D341Med (cell line): ENCODE measurements around the gene RTN4RL2.

Experiments used
- DNase-seq: peaks from one replicate; pipeline ENCODE4 v3.0.0; 2012; ENCODE audit warnings: low spot score

The RTN4RL2 gene

DNA sequence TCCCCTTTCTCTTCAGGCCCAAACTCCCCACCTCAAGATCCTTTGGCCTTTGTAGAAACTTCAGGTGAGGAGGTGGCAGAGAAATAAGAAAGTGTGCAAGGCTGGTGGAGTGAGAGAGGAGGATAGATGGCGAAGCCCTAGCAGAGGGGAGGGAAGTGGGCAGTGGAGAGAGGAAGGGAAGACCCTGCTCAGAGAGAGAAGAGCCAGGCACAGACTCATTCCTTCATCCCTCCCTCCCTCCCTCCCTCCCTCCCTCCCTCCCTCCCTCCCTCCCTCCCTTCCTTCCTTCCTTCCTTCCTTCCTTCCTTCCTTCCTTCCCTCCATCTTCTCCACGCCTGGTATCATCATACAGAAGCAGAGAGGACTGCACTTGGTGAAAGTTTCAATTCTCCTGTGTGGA, 21.0 kb downstream of the RTN4RL2 start:
- DNase-seq, result no peak

- no peak for DNase-seq
Measured at GRCh38 chr11:57481915-57482781, 21.8 kb downstream of the RTN4RL2 start.

- peak; percentile 96 for DNase-seq
Measured at GRCh38 chr11:57482782-57483561, 22.6 kb downstream of the RTN4RL2 start.

DNA sequence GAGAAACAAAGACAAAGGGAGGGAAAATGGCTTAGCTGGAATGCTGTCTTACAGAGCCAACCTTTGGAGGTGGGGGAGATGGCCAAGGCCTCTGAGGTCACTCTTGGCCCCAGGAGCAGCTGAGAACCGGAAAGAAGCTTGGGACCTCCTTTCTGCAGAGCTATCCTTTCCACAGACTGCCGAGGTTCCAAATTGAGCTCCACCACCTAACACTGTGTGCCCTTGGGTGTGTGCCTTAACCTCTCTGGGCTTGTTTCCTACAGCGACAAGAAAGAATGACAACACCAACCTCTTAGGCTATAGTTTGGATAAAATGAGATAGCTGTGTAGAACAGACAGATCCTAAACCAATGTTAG, 23.2 kb downstream of the RTN4RL2 start:
- no peak for DNase-seq

DNA sequence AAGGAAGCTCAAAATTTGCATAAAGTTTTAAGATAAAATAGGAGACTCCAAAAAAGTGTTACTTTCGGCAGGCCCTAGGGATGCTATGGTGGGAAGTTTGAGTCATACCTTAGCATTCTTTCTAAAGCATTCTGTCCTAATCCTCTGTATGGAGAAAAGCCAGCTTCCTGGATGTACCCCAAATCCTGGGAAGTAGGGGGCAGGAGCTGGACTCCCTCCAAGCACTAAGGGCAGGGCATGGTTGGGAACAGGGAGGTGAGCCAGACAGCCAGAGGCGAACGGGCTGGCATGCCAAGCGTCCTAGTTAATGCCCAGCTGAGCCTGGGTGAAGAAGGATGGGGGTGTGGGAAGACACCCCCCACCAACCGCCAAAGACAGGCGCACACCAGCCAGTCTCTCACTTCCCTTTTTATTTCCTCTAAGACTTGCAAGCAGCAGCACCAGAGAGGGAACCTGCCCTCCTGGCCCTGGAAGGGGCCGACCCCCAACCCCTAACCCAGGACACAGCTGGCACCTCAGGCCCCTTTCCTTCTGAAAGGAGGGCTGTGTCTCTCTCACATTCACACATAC, 23.9 kb downstream of the RTN4RL2 start:
- no peak for DNase-seq

- no peak for DNase-seq
Measured at GRCh38 chr11:57485217-57485990, 25.1 kb downstream of the RTN4RL2 start.

DNA sequence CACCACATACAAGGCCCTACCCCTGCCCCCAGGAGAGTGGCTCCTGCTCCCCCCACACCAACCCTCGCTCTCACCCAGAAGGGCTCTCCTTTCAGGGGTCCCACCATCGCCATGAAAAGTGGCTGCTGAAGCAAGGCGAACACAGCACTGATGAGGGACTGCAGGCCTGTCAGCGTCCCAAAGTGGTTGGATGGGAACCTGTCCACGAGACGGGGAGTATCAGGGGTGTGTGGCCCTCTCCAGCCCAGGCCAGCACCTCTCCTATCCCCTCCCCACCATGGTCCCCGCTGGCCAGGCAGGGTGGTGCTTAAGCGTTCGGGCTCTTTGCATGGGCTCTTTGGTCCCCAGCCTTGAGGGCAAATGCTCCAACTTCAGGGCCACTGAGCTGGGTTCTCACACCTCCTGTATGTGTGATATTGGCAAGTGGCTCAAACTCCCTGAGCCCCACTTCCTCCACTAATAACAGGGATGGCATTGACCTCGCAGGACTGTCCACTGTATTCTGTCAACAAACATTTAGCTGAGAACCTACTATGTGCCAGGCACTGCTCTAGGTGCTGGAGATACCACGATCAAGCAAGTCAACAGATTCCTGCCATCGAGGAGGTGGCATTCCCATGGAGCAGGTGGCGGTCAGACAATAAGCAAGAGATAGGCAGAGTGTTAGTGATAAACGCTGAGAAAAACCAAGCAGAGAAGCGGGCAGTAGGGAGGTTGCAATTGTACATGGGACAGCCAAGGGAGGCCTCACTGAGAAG, 26.9 kb downstream of the RTN4RL2 start:
- DNase-seq, result no peak

DNA sequence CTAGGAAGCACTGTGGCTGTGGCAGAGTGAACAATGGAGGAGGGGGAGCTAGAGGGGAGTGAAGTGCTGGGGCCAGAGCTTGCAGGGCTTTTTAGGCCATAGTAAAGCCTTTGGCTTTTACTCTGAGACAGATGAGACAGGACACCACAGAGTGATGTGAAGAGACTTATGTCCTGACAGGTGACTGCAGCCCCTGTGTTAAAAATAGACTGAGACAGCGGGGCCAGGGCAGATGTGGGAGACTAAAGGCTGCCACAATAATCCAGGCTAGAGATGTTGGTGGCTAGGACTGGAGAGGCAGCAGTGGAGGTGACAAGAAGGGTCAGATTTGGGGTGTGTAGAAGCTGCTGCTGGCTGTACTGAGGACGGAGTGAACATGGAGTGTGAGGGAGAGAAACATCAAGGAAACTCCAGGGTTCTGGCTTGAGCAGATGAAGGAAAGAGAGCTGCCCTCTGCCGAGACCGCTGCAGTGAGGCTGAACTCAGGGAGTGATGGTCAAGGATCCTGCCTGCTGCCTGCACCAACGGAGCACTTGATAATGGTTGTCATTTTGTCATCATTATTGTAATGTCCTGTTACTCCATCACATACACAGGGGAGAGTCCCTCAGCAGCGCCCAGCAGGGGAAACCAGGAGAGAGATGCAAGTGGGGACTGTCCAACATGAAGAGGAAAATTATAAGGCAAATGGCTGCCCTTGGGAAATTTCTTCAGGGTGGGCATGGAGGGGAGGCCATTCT, 27.8 kb downstream of the RTN4RL2 start:
- no peak for DNase-seq

DNA sequence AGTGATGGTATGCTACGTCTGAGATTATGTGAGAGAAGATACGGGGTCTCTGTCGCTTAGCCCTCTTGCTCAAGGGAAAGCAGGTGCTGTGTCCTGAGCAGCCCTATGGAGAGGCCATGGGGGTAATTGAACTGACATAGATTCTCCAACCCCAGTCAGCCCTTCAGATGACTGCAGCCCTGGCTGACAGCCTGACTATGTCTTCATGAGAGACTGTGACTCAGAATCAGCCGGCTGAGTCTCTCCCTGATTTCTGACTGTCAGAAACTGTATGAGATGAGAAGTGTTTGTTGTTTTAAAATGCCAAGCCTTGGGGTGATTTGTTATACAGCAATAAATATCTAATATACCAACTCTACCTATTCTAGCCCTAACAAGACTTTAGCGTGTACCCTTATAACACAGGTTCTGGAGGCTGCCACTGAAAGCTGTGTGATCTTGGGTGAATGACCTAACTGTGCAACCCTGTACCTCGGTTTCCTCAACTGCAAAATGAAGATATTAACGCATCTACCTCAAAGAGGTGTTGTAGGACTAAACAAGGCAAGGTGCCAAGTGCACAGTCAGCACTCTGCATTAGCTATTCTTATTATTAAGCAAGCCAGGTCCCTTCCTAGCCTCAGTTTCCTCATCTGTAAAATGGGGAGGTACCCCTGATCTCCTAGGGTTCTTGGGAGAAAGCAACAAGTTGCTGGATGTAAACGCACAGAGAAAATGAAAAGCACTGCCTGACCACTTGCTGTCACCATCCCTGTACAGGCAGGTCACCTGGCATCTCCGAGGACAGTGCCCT, 30.3 kb downstream of the RTN4RL2 start:
- no peak for DNase-seq

DNA sequence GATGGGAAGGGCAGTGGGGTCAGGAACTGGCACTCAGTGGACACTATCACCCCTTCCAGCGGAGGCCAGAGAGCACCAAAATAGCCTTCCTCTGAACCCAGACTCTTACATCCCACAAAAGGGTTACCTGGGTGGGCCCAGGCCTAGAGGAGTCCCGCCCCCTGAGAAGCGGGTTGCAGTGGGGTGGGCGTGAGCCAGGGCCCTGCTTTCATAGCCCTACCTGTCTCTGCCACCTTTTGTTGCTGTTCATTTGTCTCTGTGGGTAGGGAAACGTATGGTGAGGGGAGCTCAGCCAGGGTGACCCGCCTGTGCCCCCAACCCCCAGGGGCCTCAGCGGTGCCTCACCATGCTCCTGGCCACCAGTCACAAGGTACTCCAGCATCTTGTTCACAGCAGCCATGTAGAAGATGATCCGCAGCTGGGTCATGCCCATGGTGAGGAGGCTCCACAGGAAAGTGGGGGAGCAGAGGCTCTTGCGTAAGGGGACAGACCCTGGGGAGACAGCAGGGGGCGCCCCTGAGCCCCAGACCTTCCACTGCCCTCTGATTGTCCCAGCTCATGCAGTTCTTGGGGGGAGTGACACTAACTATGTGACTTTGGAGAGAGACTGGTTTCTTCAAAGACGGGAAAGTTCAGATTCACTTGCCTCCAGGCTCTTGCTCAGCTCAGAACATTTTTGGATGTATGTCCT, 31.2 kb downstream of the RTN4RL2 start:
- peak; percentile 70 for DNase-seq

DNA sequence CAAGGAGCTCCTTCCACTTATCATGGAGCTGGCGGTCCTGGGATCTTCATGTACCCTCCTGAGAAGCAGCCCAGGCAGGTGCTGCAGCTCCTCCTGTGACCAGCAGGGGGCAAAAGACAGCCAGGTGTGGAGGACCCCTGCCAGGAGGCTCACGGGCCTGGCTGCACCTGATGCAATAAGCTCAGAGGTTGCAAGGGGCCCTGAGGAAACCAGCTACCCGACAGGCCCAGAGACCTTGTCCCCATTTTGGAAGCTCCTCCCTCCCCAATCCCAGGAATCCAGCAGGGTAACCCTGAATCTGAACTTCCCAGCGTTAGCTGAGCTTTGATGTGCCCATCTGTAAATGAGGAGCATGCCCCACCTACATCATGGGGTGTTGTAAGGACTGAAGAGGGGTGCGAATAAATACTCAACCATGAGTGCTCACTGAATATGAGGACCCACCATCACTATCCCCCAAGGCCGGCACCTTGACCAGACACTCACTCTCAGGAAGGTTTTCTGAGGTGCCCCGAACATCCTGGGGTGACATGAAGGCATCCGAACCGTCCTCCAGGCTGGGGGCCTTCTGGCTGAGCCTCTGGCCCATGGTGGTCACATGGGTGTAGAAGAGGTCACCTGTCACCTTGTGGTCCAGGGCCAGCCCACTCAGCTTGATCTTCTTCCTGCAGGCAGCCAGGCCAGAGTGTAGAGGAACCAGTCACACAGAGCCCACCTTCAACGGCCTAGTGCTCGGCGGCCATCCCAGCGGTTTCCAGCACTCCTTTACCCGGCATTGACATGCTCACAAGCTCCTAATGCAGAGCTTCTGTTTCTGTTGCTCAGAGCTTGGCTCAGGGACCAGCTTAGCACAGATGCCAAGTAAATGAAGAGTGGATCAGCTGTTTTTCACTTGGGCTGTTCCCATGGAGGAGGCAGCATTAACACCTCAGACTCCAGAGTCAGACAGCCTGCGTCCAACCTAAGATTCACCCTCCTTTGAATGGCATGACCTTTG, 33.5 kb downstream of the RTN4RL2 start:
- DNase-seq, result peak; percentile 79

- no peak for DNase-seq
Measured at GRCh38 chr11:57496109-57496820, 35.9 kb downstream of the RTN4RL2 start.

DNA sequence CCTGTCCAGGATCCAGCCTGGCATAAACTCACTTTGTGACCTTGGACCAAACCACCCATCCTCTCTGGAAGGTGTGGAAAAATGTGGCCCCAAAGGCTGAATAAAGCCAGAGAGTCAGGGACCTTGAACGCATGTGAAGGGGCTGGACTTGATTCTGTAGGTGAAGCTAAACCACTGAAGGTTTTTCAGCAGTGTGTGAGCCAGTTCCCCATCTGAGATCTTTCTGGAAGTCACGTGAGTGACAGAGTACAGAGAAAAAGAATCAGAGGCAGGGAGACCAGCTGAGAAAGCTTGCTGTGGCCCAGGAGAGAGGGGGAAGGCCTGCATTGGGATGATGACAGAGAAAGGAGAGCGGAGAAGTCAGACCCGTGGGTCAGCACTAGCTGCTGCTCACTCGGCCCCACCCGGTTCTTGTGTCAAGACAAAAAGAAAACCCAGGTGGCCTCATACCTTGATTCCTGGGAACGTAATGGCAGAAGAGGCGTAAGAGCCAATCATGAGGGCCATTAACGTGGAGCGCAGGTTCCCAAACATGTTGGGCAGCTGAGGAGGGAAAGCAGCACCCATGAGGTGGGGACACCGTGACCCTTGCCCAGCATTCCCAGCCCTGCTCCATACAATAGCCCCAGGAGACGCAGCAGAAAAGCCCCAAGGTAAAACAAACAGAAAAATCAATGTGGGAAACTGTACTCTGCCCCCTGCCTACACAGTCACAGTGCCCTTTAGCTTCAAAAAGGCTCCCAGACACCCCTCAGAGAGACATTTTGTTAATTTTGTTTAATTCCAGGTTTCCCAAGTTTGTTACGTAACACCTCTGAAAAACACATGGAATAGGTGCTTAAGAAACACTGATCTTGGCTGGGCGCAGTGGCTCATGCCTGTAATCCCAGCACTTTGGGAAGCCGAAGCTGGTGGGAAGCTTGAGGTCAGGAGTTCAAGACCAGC, 37.2 kb downstream of the RTN4RL2 start:
- no peak for DNase-seq

- DNase-seq, result no peak
Measured at GRCh38 chr11:57498540-57498939, 38.2 kb downstream of the RTN4RL2 start.

DNA sequence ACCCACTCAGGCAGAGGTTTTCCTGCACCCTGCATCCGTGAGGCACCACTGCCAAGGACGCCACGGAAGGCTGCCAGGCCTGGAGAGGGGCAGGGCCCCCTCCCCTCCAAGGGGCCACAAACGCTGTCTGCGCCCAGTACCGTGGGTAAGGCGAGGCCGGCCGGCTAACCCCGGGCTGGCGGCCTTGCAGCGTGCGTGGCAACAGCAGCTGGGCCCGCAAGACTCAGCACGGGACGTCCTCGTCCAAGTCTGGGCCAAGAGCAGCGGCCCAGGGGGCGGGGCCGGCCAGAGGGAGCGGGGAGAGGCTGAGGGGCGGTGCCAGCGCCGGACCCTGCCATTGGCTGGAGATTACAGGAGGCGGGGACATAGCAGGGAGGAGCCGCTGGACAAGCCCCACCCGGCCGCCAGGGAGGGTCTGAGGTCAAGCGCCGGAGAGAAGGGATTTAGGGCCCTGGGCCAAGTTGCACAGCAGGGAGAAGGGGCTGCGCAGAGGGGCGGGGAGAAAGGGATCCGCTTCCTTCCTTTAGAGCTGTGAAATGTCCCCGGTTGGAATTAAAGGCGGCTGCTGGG, 39.2 kb downstream of the RTN4RL2 start:
- peak; percentile 98 for DNase-seq

DNA sequence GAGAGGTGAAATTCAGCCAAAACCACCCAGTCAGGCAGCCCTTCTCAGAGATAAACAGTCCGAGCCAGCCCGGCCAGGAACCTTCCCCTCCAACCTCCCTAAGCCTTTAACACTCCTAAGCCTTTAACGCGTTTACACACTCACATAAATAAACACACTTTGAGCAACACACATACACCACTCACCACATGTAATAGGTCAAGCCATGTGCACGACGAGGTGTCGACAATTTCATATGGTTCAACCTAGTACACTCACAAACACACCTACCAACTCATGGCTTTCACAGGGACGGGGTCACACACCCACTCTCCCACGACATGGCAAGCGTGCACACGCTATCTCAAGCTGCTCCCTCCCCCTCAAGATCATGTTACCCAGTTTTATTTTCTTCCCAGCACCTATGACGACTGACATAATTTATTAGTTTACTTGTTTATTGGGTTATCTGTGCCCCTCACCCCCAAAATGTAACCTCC, 39.7 kb downstream of the RTN4RL2 start:
- DNase-seq, result no peak
